ENCODE measurements around the gene LZTS2.

The LZTS2 gene

DNA sequence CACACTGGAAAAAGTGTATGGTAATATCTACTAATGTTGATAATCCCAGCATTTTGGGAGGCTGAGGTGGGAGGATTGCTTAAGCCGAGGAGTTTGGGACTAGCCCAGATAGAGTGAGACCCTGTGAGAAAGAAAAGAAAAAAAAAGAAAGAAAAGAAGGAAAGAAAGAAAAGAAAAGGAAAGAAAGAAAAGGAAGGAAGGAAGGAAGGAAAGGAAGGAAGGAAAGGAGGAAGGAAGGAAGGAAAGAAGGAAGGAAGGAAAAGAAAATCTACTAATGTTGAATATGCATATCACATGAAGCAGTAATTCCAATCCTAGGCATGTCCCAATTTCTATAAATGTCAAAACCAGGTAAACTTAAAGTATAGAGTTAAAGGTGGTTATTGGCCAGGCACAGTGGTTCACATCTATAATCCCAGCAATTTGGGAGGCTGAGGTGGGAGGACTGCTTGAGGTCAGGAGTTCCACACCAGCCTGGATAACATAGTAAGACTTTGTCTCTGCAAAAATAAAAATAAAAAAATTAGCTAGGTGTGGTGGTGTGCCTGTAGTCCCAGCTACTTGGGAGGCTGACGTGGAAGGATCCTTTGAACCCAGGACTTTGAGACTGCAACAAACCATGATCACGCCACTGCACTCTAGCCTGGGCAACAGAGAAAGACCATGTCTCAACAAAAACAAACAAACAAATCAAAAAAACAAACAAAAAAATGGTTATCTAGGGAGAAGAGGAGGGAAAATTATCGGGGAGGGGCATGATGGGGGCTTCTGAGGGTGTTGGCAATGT is 57.0 kb downstream of the LZTS2 start:
- DNase-seq: no peak
